A172 (cell line): ENCODE results near the gene ZFP90. TPM values are rescaled to one million over a fixed set of nuclear protein-coding genes. Genes with fewer than 3 reads are reported as not detected.

Experiments
- DNase-seq: peaks from one replicate; pipeline ENCODE4 v3.0.0-alpha.2; 2015; ENCODE audit warnings: low spot score
- total RNA-seq: library from RNA; depleted of rRNA; stranded (reverse); fragments of >200 nt; shearing (Covaris generic); gene quantifications from 2 replicates; pipeline ENCODE4 v1.2.3, GENCODE V29; 2014; rRNA removed

The ZFP90 gene
- total RNA-seq, 1 experiment from 2014 or later: 38.9 TPM

- no peak for DNase-seq
These were observed 38.3 kb downstream of the ZFP90 start for GRCh38 chr16:68577352-68577853.

- DNase-seq: peak; percentile 32
These were observed 51.3 kb downstream of the ZFP90 start for GRCh38 chr16:68590201-68590994.

- DNase-seq: no peak
These were observed 53.6 kb downstream of the ZFP90 start for GRCh38 chr16:68592466-68593337.

- DNase-seq: no peak
These were observed 57.2 kb downstream of the ZFP90 start for GRCh38 chr16:68596266-68596665.

GRCh38 chr16:68599586-68599985 is 60.5 kb downstream of the ZFP90 start:
- DNase-seq: no peak

- peak; percentile 38 for DNase-seq
These were observed 66.7 kb downstream of the ZFP90 start for GRCh38 chr16:68605746-68606145.

GRCh38 chr16:68607443-68607842 is 68.4 kb downstream of the ZFP90 start:
- DNase-seq: no peak

- DNase-seq: no peak
These were observed 69.2 kb downstream of the ZFP90 start for GRCh38 chr16:68608330-68608729.

GRCh38 chr16:68612996-68613395 is 73.9 kb downstream of the ZFP90 start:
- no peak for DNase-seq

- DNase-seq: no peak
These were observed 78.6 kb downstream of the ZFP90 start for GRCh38 chr16:68617734-68618133.

Other genes with a start within 250 kb of the ZFP90 start
- 19.0 and 23.9 TPM in 2 replicates for gene SLC7A6OS, start 228.3 kb upstream of the ZFP90 start, total RNA-seq
- gene PRMT7, start 228.3 kb upstream of the ZFP90 start, total RNA-seq: 40.2 and 44.6 TPM in 2 replicates
- gene SMPD3, start 90.8 kb upstream of the ZFP90 start, total RNA-seq: 0.12 and 0.65 TPM in 2 replicates
- 0.07 and 0.34 TPM in 2 replicates for gene CDH3, start 106.0 kb downstream of the ZFP90 start, total RNA-seq
- 0.14 and 1.5 TPM in 2 replicates for gene CDH1, start 198.0 kb downstream of the ZFP90 start, total RNA-seq